Measurements from ENCODE around the gene ADGRG4. TPM values are rescaled to one million over a fixed set of nuclear protein-coding genes. Genes with fewer than 3 reads are reported as not detected.

The ADGRG4 gene
- total and polyA plus RNA-seq, 4 donors: under 0.01 TPM; not detected in 3

- TF ChIP-seq SP1 (IDR thresholded peaks at IDR 0.05) (no peak), HNF4G (IDR thresholded peaks at IDR 0.05) (no peak), FOXA2 (IDR thresholded peaks at IDR 0.05) (no peak), FOXA1 (IDR thresholded peaks at IDR 0.05) (no peak), MAX (IDR thresholded peaks at IDR 0.05) (no peak)
- TF ChIP-seq, protein P1, sequence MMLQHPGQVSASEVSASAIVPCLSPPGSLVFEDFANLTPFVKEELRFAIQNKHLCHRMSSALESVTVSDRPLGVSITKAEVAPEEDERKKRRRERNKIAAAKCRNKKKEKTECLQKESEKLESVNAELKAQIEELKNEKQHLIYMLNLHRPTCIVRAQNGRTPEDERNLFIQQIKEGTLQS (IDR thresholded peaks at IDR 0.05): no peak
- no peak overlapping the region for H3K9ac ChIP-seq (ENCODE audit: low read depth in 1 of 2, low read length in 2 of 2)
- H3K4me1 ChIP-seq (ENCODE audit: control insufficient read depth in 4 of 4, insufficient read depth in 4 of 4, low read length in 3 of 4): no peaks in the 10 kb centered on the region
- WGBS: 71% methylated on average over 1 of the region's 1 CpG
- no peaks in the 10 kb centered on the region for H3K36me3 ChIP-seq (ENCODE audit: control insufficient read depth in 4 of 4, insufficient read depth in 3 of 4, low read depth in 1 of 4, low read length in 3 of 4)
- peaks cover 0 to 8% (median 0%) of the 10 kb centered on the region in 4 donors for H3K27me3 ChIP-seq (ENCODE audit: control insufficient read depth in 4 of 4, insufficient read depth in 4 of 4, low read length in 3 of 4)
- H3K27ac ChIP-seq (ENCODE audit: low read depth in 1 of 2, low read length in 2 of 2): no peak overlapping the region
- no peak for DNase-seq (ENCODE audit: low spot score)
- H3K4me3 ChIP-seq (ENCODE audit: low read depth in 1 of 3, low read length in 3 of 3): no peak overlapping the region
- peaks cover 0 to 2% (median 0%) of the 10 kb centered on the region in 4 donors for H3K9me3 ChIP-seq (ENCODE audit: control insufficient read depth in 4 of 4, low read length in 3 of 4)
Measured at GRCh38 chrX:136347706-136348105, 46.9 kb downstream of the ADGRG4 start.

GRCh38 chrX:136353526-136354093 lies 52.8 kb downstream of the ADGRG4 start:
- no peak for TF ChIP-seq FOXA2 (IDR thresholded peaks at IDR 0.05)
- no peak for TF ChIP-seq RXRA (IDR thresholded peaks at IDR 0.05)
- TF ChIP-seq MAX (IDR thresholded peaks at IDR 0.05): no peak
- no peak for TF ChIP-seq NR2F2 (IDR thresholded peaks at IDR 0.05)
- TF ChIP-seq, protein P2, sequence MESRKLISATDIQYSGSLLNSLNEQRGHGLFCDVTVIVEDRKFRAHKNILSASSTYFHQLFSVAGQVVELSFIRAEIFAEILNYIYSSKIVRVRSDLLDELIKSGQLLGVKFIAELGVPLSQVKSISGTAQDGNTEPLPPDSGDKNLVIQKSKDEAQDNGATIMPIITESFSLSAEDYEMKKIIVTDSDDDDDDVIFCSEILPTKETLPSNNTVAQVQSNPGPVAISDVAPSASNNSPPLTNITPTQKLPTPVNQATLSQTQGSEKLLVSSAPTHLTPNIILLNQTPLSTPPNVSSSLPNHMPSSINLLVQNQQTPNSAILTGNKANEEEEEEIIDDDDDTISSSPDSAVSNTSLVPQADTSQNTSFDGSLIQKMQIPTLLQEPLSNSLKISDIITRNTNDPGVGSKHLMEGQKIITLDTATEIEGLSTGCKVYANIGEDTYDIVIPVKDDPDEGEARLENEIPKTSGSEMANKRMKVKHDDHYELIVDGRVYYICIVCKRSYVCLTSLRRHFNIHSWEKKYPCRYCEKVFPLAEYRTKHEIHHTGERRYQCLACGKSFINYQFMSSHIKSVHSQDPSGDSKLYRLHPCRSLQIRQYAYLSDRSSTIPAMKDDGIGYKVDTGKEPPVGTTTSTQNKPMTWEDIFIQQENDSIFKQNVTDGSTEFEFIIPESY (IDR thresholded peaks at IDR 0.05): no peak
- TF ChIP-seq YY1 (IDR thresholded peaks at IDR 0.05): no peak
- TF ChIP-seq HNF4A (conservative IDR thresholded peaks at IDR 0.05): no peak
- TF ChIP-seq EGR1 (IDR thresholded peaks at IDR 0.05; ENCODE audit: low read depth in 2 of 2): no peak
- TF ChIP-seq GABPA (IDR thresholded peaks at IDR 0.05 in 1 of 2, conservative IDR thresholded peaks at IDR 0.05 in 1 of 2): no peak
- no peak for TF ChIP-seq CTCF (IDR thresholded peaks at IDR 0.05; ENCODE audit: low read depth, low read length, missing input control)
- TF ChIP-seq JUND (IDR thresholded peaks at IDR 0.05): no peak
- TF ChIP-seq, protein P3, sequence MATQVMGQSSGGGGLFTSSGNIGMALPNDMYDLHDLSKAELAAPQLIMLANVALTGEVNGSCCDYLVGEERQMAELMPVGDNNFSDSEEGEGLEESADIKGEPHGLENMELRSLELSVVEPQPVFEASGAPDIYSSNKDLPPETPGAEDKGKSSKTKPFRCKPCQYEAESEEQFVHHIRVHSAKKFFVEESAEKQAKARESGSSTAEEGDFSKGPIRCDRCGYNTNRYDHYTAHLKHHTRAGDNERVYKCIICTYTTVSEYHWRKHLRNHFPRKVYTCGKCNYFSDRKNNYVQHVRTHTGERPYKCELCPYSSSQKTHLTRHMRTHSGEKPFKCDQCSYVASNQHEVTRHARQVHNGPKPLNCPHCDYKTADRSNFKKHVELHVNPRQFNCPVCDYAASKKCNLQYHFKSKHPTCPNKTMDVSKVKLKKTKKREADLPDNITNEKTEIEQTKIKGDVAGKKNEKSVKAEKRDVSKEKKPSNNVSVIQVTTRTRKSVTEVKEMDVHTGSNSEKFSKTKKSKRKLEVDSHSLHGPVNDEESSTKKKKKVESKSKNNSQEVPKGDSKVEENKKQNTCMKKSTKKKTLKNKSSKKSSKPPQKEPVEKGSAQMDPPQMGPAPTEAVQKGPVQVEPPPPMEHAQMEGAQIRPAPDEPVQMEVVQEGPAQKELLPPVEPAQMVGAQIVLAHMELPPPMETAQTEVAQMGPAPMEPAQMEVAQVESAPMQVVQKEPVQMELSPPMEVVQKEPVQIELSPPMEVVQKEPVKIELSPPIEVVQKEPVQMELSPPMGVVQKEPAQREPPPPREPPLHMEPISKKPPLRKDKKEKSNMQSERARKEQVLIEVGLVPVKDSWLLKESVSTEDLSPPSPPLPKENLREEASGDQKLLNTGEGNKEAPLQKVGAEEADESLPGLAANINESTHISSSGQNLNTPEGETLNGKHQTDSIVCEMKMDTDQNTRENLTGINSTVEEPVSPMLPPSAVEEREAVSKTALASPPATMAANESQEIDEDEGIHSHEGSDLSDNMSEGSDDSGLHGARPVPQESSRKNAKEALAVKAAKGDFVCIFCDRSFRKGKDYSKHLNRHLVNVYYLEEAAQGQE (IDR thresholded peaks at IDR 0.05): no peak
- TF ChIP-seq RAD21 (IDR thresholded peaks at IDR 0.05): no peak
- WGBS: 88% methylated on average over 4 of the region's 4 CpGs

More at GRCh38 chrX:136353526-136354093, 52.8 kb downstream of the ADGRG4 start:
- Histone ChIP-seq H3K36me3 (ENCODE audit: control insufficient read depth in 4 of 4, insufficient read depth in 3 of 4, low read depth in 1 of 4, low read length in 3 of 4) (no peaks in the 10 kb centered on the region), H3K27ac (ENCODE audit: low read depth in 1 of 2, low read length in 2 of 2) (no peak overlapping the region), H3K4me1 (ENCODE audit: control insufficient read depth in 4 of 4, insufficient read depth in 4 of 4, low read length in 3 of 4) (no peaks in the 10 kb centered on the region), H3K4me3 (ENCODE audit: low read depth in 1 of 3, low read length in 3 of 3) (no peak overlapping the region), H3K27me3 (ENCODE audit: control insufficient read depth in 4 of 4, insufficient read depth in 4 of 4, low read length in 3 of 4) (peaks cover 0 to 5% (median 0%) of the 10 kb centered on the region in 4 donors), H3K9ac (ENCODE audit: low read depth in 1 of 2, low read length in 2 of 2) (no peak overlapping the region), H3K9me3 (ENCODE audit: control insufficient read depth in 4 of 4, low read length in 3 of 4) (peaks cover 0 to under 1% (median 0%) of the 10 kb centered on the region in 4 donors)
- no peak for DNase-seq (ENCODE audit: low spot score)
